Activated CD4-positive, alpha-beta T cell treated with anti-CD3 and anti-CD28 coated beads for 48 hours (primary cell): Measurements from ENCODE around the gene CAMSAP2.

Experiments
- DNase-seq: peaks from one replicate; pipeline ENCODE4 v3.0.0-alpha.2; 2020

Gene CAMSAP2

DNA sequence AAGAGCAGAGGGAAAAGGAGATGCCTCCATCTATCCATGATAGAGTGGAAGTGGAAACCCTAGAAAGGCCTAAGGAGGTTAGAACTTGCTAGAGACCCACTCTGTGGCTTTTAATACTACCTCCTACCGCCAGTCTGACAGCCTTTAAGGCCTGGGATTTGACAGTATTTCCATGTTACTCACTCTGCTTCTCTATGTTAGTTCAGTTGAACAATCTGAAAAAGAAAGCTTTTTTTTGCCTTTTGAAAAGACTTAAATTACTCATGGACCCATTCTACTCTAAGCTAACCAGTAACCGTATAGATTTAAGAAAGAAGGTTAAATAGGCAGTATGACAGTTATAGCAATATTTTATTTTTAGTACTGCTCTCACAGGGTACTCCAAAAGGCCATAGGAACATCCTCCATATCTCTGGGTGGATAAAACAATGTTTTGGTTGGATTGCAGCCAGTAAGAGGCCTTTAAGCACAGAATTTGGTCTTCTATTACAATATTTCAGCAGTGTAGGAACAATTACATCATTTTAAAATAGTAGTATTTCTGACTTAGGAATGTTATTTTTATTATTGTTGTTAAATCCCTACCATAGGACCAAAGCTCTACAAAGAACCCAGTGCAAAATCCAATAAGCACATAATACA is 118.1 kb downstream of the CAMSAP2 start:
- no peak for DNase-seq

DNA sequence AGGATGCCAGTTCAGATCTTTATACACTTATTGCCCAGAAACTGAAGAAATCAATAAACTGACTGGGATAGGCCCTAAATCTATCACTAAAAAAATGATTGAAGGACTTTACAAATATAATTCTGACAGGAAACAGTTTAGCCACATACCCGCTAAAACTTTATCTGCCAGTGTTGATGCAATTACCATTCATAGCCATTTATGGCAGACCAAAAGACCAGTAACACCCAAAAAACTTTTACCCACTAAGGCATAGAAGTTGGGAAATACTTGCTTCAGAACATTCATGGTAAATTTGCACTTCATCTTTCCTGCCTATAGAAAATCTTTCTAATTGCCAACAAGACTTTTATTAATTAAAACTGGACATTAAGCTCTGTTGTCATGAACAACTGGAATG is 119.1 kb downstream of the CAMSAP2 start:
- DNase-seq, result no peak

DNA sequence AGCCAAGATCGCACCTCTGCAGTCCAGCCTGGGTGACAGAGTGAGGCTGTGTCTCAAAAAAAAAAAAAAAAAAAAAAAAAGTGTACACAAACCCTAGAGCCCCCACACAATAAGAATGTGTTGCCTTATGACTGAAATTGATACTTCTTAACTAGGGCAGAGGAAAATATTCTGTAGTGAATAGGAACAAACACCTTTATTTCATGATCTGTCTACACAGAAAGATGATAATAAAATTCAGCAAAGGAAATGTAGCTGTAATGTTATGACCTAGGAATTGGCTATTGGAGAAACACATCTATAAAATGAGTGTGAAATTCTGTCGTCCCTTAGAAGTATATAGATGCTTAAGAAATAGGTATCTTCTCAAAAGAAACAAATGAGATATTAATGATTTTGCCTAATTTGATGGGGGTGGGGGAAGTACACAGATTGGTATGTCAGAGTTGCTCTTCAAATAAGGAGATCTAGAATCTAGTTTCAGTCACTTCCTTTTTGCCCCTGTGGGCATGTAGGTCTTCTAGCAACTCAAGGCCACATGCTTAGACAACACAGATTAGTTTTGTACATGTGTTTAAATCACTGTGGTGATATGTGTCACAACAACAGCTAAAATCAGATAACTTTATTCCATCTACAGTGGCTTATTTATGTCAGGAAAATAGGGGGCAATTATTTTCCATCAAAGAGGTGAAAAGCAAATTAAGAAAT is 123.4 kb downstream of the CAMSAP2 start:
- DNase-seq, result no peak

DNA sequence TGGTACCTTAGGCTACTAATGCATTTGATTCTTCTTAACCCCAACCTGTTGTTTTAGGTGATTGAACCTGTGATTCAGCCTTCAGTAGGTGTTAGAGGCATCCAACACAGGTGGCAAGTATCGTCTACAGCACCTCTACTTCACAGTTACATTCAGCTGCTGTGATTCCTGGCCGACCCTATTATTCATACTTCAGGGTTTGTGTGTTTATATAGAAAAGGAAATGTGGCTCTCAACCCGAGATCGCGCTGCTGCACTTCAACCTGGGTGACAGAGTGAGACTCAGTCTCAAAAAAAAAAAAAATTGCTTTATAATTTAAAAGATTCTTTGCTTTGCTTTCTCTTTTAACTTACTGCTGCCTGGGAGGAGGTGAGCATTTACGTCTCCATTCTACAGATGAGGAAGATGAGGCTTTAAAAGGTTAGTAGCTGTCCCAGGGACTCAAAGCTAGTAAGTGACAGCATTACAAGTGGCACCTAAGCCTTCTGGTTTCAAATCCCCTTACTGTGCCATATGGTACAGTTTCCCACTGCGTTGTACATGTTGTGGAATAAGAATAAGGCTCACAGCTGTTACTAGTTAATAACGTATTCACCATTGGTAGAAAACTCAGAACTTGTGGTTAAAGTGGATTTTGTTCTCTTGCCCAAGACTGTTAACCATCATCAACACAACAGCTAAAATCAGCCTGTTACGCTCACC is 124.2 kb downstream of the CAMSAP2 start:
- no peak for DNase-seq

DNA sequence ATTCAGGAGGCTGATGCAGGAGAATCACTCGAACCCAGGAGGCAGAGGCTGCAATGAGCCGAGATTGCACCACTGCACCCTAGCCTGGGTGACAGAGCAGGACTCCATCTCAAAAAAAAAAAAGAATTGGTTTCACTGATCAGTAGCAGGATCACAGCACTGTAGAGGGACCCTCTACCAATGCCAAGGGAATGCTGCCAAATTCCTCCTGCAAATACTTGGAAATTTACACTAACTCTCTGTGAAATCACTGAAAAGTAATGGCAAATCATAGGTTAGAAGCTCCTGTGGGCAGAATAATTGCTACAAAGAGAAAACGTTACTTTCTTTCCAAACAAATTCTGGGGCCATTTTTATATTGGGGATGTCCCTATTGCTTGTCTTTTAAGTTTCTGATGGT is 127.4 kb downstream of the CAMSAP2 start:
- DNase-seq, result no peak

DNA sequence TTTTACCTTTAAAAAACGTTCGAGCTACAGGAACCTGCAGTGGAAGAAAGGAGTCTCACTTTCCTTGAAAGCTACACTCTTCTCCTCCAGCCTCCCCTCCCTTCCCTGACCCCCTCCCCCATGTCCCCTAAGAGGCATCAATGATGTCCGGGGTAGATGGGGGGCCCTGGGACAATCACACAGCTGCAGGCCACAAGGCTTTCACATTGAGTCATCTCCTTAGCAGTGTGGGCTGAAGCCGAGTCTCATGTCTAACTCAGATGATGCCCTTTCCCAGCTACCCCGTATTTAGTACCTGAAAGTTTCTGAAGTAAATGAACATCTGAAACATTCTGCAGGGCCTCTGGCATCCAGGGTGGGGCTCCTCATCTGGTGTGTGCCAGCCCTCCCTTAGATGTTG is 127.8 kb downstream of the CAMSAP2 start:
- DNase-seq, result peak; percentile 72

DNA sequence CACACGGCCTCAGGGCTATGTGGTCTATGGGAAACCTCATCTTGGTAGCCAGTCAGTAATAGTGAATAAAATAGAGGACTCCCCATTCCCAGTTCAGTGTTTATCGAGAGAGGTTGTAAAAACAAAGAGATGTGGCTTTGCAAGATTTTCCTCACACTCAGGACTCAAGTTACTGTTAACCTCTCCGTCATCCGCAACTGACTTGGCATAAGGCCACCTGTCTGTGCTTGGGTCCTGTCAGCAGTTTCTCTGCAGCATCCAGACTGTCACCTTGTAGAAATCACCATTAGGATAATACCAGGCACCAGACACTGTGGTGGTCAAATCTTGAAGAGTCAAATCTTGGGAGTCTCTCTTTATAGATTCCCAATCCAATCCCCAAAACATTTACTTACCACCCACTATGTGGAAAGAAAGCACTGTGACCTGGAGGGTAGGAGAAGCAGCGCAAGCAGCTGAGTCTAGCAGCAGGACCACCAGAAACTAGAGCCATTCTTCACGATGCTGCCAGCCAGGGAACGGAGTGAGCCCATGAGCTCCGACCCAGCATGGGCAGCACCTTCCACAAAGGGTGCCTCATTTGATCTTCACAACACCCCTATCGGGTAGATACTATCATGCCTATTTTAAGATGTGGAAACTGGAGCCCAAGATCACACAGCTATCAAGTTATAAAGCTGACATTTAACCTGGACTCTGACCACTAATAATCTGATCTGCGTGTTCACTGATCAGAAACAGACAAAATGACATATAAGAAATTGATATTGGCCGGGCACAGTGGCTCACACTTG is 128.5 kb downstream of the CAMSAP2 start:
- no peak for DNase-seq

DNA sequence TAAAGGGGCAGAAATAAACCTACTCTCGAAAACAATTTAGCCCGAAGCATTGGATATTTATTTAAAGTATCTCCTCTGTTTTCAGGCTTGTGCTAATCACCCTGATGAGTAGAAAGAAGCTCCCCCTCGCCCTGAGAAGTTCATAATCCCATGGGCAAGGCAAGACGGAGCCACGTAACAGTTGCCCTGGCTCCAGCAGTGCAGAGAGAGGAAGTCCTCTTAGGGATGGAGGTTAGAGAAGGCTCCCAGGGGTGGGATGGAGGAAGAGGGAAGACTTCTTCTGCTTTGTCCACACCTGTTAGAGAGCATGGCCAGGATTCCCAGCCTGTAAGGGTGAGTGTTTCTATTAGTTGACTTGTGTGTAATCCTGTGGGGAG is 130.7 kb downstream of the CAMSAP2 start:
- DNase-seq, result no peak

DNA sequence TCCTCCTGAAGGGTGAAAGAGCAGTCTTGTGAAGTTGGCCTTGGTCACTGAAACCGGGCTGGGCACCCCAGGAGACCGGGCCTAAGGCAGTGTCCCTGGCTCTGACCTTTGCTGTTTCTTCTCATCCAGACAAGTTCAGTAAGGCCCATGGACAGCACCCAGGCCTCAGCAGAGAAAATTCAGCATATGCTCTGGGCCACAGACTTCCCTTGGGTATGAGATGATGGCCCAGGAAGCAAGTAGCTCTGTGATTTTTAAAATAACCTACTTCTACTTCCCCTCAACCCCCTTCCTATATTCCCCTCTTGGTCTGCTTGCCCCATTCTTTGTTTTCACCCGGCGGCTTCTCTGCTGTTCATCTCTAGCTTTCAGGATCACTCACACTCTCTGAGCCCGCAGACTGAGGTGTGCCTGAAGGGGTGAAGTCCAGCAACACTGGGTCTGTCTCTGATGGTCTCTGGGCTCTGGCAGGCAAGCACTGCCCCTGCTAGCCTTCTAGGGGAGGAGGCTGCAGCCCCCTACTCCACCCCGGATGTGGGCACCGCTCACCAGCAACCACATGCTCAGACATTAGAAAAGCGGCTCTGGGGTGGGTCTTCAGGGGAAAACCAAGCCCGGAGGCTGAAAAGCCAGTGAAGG is 131.2 kb downstream of the CAMSAP2 start:
- peak; percentile 47 for DNase-seq

DNA sequence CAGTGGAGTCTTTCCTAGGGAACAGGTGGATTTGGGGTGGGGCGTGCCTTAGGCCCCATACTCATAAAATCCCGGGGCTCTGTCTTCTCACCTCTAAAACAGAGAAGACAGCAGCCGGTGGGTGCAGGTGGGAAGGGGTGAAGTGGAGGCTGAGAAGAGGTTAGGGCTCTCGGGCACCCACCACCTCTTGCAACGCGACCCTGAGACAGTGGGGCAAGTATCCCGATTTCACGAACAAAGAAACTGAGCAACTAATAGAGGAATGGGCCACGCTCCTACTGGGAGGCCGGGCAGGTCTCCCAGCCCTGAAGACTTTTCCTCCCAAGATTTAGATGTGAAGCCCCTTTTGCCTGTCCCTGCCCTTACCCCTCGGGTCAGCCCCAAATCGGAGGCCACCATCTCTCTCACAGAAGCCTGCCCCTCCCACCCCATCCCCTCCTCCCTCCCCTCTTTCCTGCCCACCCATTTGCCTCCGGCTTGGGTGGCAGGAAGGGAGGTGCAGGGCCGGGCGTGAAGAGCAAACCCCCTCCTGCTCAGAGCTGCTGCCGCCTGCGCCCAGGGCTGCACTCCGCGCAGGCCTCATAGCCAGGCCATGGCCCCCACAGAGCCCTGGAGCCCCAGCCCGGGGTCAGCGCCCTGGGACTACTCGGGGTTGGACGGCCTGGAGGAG is 133.9 kb downstream of the CAMSAP2 start, which contains the start of gene GPR25:
Gene GPR25, plus strand, starts transcription at position 536 of the 670 bp plus-strand sequence. Its CDS starts 57 bp downstream, at position 593.
- no peak for DNase-seq

DNA sequence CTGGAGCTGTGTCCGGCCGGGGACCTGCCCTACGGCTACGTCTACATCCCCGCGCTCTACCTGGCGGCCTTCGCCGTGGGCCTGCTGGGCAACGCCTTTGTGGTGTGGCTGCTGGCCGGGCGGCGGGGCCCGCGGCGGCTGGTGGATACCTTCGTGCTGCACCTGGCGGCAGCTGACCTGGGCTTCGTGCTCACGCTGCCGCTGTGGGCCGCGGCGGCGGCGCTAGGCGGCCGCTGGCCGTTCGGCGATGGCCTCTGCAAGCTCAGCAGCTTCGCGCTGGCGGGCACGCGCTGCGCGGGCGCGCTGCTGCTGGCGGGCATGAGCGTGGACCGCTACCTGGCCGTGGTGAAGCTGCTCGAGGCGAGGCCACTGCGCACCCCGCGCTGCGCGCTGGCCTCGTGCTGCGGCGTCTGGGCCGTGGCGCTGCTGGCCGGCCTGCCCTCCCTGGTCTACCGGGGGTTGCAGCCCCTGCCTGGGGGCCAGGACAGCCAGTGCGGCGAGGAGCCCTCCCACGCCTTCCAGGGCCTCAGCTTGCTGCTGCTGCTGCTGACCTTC is 134.5 kb downstream of the CAMSAP2 start:
- no peak for DNase-seq

DNA sequence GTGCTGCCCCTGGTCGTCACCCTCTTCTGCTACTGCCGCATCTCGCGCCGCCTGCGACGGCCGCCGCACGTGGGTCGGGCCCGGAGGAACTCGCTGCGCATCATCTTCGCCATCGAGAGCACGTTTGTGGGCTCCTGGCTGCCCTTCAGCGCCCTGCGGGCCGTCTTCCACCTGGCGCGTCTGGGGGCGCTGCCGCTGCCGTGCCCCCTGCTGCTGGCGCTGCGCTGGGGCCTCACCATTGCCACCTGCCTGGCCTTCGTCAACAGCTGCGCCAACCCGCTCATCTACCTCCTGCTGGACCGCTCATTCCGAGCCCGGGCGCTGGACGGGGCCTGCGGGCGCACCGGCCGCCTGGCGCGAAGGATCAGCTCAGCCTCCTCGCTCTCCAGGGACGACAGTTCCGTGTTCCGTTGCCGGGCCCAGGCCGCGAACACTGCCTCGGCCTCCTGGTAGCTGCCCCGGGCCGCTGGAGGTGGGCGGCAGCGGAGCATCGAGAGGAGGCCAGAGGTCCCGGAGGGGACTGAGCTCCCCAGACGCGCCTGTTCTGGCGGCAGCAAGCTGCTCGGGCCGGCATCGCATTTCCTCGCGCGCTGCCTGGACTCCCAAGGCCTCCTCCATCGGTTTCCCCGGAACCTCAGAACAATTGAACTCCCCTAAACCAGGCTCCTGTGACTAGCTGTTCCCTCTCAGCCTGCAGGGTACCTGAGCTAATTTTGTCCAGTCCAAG is 135.1 kb downstream of the CAMSAP2 start:
- DNase-seq, result no peak

DNA sequence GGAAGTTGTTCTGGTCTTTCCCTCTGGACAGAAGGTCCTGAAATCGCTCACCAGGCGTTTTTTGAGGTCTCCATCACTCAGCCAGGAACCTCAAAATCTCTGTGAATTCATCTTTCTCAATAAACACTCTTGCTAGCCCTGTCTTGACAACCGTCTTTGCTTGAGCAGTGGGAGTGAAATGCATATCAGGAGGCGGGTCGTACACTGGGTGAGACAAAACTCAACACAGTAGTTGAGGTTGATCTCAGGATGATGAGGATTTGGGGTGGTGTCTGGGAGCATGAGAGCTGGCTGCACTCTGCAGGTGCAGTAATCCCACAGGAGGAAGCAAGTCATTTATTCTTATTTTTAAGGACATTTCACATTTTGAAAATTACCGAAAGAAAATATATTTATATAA is 136.0 kb downstream of the CAMSAP2 start:
- no peak for DNase-seq

DNA sequence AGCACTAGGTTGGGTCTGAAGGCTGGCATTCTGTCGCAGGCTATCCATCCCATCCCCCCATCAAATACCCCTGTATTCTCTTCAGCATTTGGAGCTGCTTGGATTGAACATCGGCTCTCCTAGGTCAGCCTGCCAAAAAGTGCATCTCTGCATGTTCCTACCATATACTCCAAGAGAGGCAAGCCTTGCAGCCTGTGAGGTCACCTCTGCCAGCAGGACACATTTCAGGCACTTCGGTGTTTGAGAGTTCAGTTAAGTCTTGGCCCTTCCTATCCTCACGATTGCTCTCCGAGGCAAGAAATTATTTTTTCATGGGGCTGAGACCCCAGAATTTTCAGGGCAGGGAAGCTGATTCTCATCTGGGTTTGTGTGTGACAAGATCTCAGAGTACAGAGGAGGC is 136.7 kb downstream of the CAMSAP2 start:
- no peak for DNase-seq

DNA sequence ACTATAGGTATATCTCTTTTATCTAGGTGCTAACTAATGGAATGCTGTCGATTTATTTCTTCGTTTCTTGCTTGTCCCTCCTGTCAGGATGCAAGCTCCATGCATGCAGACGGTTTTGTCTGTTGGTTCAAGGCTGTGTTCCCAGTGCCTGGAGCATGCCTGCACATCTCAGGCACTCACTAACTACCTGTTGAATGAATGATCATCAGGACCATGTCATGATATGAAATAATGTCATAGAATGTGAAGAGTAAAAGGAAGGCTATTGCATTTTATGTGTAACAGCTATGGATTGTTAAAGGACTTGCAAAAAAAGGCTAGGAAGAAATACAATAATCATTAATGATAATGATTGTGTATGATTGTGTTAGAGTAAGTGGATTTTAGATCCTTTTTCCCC is 138.3 kb downstream of the CAMSAP2 start:
- DNase-seq, result no peak

DNA sequence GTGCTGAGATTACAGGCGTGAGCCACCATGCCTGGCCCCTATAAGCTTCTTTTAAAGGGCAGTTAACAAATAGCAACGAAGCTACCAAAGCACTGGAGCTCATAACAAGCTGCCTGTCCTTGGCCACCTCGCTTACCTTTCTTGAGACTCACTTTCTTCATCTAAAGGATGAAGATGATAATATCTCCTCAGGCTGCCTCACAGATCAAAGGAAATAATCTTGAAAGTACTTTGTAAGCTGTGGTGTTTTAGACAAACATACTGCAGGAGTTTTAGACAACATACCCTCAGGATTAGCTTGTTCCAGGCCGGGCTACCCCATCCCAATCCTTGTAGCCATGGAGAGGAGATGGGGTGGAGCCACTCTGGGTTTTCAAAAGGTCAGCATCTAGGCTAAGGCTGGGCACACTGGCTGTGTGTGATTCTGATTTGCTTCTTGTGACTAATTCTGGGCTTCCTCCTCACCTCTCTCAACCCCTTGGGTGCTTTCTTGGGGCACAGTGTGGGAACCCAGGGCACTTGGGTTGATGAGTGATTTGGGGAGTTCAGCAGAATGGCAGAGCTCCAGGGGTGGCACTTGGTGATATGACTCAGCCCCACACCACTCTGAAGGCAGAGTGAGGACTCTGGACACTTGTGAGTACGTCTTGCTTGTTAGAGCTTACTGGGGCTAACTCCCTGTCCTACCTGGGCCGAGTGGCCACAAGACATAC is 139.3 kb downstream of the CAMSAP2 start:
- DNase-seq, result peak; percentile 79

DNA sequence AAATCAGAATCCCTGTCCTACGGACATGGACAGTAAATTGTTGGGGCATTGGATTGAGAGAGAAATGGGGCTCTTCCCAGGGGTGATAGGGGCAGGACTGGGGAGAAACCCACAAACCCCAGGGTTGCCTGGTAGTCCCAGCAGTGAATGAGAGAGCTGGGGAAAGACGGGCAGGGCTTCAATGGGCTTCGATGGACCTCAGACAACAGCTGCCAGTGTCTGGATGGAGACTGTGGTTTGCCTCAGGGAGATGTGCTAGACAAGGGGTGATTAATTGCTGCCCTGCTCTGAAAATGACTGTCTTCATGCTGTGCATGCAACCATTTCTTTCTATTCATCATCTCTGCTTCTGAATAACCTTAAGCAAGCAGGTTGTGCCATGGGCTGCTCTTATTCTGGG is 141.5 kb downstream of the CAMSAP2 start:
- peak; percentile 48 for DNase-seq

DNA sequence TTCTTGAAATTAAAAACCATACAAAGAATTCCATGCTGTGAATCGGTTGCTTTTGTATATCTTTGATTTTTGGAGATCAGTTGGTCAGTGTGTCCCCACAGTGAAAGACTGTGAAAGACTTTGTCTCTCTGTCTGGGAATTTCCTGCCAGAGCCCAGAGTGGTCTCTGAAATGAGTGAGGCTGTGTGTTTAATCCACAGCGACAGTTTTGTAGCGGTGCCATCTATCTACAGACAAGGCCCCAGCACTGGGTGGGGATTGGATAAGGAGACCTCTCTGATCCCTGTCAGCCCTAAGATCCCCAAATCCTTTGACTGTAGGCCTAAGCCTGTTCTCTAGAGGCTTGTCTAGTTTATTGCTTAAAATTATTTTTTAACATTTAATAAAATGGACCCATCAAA is 144.4 kb downstream of the CAMSAP2 start:
- no peak for DNase-seq

DNA sequence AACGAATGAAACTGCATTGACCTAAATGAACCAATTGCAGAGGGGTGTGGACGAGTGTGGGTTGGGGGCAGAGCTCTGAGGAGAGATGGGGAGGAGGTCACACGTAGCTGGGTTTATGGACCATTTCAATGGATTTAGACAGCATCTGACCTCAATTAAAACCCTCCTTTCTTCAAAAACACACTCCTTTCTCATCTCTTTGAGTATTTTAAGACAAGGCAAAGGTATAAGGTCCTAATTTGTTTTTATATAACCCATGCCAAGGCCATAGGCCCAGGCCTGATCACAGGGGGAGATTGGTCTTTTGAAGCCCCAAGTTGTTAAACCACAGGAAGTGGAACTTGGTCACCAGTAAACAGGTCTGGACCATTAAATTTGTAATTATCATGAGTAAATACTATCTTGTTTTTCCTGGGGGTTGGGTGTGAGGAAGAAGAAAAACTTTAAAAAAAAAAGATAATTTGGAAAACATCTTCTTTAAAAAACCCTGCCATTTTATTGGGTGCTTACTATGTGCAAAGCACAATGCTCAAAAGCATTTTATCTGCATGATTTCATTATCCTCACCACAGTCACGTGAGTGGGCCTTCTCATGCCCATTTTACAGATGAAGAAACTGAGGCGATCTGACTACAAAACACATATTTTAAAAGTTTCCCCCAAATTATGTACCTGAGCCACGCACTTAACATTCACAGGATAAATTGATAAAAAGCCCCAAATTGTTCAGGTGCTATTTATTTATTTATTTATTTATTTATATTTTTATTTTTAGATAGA is 147.1 kb downstream of the CAMSAP2 start:
- DNase-seq, result no peak

DNA sequence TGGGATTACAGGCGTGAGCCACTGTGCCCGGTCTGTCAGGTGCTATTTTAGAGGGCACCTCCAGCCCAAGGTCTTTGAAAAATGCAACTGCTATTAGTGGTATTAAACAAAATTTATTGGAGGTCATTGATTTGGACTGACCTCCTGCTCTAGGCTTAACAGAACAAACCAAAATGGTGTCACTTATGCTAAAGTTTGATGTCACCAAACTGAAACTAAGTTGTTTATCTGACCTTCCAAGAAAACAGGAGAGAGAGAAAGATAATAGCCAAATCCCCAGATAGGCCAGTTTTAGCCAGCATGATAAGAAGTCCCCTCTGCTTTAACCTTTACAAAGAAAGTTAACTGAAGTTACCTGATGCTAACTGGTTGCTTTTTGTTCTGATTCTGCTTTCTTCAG is 147.9 kb downstream of the CAMSAP2 start:
- DNase-seq, result no peak
